ENCODE measurements around the gene PLSCR5. TPM values are rescaled to one million over a fixed set of nuclear protein-coding genes. Genes with fewer than 3 reads are reported as not detected.

The PLSCR5 gene
- total RNA-seq, 1 donor from 2014 or later, result not detected

DNA sequence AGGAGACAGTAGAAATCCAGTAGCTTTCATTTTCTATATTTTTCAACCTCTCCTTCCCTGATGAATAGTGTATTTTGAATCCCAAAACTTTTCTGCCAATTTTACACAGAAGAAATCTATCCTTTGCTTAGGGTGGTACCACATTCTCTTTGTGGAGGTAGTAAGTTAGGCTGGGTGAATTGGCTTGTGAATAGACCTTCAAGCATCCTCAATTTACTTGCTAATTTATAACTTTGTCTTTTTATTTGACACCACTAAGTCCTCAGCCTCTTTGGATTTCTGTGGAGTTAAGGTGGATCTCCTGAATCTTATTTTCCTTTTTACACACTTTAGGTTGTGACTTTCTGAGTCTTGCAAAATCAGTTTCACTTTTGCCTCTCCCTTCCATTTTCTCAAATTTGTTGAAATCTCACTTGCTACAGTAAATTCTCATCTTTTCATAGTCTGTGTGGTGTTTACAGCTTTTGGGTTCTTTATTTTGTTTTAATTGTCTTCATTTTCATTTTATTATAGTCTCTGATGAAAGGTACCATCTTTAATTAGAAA, 55.0 kb downstream of the PLSCR5 start:
- DNase-seq (ENCODE audit: extremely low spot score in 2 of 2), result no peak
- no peaks in the 10 kb centered on the region for H3K27me3 ChIP-seq
- H3K4me1 ChIP-seq, result no peaks in the 10 kb centered on the region
- H3K4me3 ChIP-seq, result peak overlapping the region in 1 of 2 donors; percentile 8
- no peaks in the 10 kb centered on the region for H3K36me3 ChIP-seq
- TF ChIP-seq POLR2A (IDR thresholded peaks at IDR 0.05) (no peak), POLR2AphosphoS5 (IDR thresholded peaks at IDR 0.05; ENCODE audit: insufficient read depth in 1 of 2, low read depth in 1 of 2) (no peak)
- TF ChIP-seq, protein P1, sequence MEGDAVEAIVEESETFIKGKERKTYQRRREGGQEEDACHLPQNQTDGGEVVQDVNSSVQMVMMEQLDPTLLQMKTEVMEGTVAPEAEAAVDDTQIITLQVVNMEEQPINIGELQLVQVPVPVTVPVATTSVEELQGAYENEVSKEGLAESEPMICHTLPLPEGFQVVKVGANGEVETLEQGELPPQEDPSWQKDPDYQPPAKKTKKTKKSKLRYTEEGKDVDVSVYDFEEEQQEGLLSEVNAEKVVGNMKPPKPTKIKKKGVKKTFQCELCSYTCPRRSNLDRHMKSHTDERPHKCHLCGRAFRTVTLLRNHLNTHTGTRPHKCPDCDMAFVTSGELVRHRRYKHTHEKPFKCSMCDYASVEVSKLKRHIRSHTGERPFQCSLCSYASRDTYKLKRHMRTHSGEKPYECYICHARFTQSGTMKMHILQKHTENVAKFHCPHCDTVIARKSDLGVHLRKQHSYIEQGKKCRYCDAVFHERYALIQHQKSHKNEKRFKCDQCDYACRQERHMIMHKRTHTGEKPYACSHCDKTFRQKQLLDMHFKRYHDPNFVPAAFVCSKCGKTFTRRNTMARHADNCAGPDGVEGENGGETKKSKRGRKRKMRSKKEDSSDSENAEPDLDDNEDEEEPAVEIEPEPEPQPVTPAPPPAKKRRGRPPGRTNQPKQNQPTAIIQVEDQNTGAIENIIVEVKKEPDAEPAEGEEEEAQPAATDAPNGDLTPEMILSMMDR (IDR thresholded peaks at IDR 0.05), result no peak
- no peak overlapping the region for H3K27ac ChIP-seq
- no peaks in the 10 kb centered on the region for H3K9me3 ChIP-seq
- intact Hi-C loops (cut with DNase I), result loop anchor here (10.0 kb wide), 1 partner anchor 215 kb away; no protein-coding TSS in a partner anchor

DNA sequence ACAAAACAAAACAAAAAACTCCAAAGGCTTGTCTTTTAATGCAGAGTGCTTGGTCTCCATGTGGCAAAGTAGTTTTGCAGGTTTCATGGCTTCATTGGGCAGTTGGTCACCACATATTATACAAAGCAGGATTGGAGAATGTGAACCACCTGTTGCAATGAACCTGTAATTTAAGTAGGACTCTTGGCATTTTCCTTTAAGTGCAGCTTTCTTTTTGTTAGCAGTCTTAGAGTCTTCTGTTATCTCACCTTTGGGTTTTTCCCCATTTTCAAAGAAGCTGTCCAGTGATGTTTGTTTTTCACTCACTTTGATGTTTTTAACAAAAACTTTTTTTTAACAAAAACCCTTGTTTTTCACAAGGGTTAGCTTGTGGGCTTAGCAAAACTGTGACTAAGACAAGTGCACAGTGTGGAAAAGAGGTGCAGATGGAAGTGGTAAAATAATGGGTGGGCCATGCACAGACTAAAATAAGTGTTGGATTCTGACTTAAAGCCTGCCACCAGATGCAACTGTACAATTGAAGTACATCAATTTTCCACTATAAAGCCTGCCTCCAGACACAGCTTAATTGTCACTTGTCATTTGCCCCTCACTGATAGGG, 57.8 kb downstream of the PLSCR5 start:
- intact Hi-C loops (cut with DNase I), result loop anchor here (10.0 kb wide), 2 partner anchors 73 to 413 kb away; no protein-coding TSS in a partner anchor
- H3K27me3 ChIP-seq, result no peaks in the 10 kb centered on the region

GRCh38 chr3:146546366-146546965, 58.7 kb downstream of the PLSCR5 start:
- no peaks in the 10 kb centered on the region for H3K27me3 ChIP-seq
- no peak overlapping the region for H3K4me3 ChIP-seq
- H3K4me1 ChIP-seq, result peaks cover 16% of the 10 kb centered on the region
- no peaks in the 10 kb centered on the region for H3K36me3 ChIP-seq
- H3K9me3 ChIP-seq, result no peaks in the 10 kb centered on the region
- intact Hi-C loops (cut with DNase I), result loop anchor here (10.0 kb wide), 2 partner anchors 72 to 412 kb away; no protein-coding TSS in a partner anchor
- DNase-seq (ENCODE audit: extremely low spot score in 2 of 2), result no peak
- TF ChIP-seq POLR2A (IDR thresholded peaks at IDR 0.05), result no peak
- no peak overlapping the region for H3K27ac ChIP-seq

More for the DNA sequence above, 57.8 kb downstream of the PLSCR5 start:
- H3K4me1 ChIP-seq, result peaks cover 7% of the 10 kb centered on the region
- no peaks in the 10 kb centered on the region for H3K36me3 ChIP-seq
- H3K4me3 ChIP-seq, result no peak overlapping the region
- H3K27ac ChIP-seq, result no peak overlapping the region
- no peaks in the 10 kb centered on the region for H3K9me3 ChIP-seq
- TF ChIP-seq, protein P1 (IDR thresholded peaks at IDR 0.05), result no peak
- TF ChIP-seq POLR2AphosphoS5 (IDR thresholded peaks at IDR 0.05; ENCODE audit: insufficient read depth in 1 of 2, low read depth in 1 of 2) (no peak), POLR2A (IDR thresholded peaks at IDR 0.05) (no peak)
- DNase-seq (ENCODE audit: extremely low spot score in 2 of 2), result no peak

DNA sequence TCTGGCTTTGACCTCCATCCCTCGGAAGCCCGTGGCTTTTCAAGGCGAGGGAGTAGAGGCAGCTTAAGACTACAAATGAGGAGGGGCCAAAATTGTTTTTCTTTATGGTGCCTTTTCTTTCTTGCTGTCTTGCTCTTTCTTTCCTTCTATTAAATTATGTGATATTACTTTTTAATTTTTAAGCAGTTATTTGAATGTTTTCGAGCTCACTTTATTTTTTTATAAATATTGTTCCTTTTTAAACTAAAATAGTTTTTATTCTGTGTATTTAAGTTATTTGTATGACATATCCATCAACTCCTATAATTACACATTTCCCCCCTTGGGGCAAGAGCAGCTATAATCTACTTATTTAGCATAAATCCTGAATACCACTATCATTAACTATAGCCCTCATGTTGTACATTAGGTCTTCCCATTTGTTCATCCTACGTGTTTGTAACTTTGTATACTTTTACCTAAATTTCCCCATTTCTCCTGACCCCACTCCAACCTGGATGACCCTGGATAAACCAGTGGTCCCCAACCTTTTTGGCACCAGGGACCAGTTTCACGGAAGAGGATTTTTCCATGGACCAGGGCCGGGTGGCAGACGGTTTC, 60.1 kb downstream of the PLSCR5 start:
- no peaks in the 10 kb centered on the region for H3K9me3 ChIP-seq
- TF ChIP-seq POLR2A (IDR thresholded peaks at IDR 0.05), result no peak
- TF ChIP-seq, protein P1 (IDR thresholded peaks at IDR 0.05), result no peak
- TF ChIP-seq POLR2AphosphoS5 (IDR thresholded peaks at IDR 0.05; ENCODE audit: insufficient read depth in 1 of 2, low read depth in 1 of 2), result no peak
- H3K4me1 ChIP-seq, result peaks cover 17% of the 10 kb centered on the region
- H3K4me3 ChIP-seq, result peak overlapping the region; percentile 68 to 95
- H3K27me3 ChIP-seq, result no peaks in the 10 kb centered on the region
- peak overlapping the region; percentile 97 for H3K27ac ChIP-seq
- no peaks in the 10 kb centered on the region for H3K36me3 ChIP-seq
- DNase-seq (ENCODE audit: extremely low spot score in 2 of 2), result no peak
- intact Hi-C loops (cut with DNase I), result loop anchor here (10.0 kb wide), 2 partner anchors 70 to 410 kb away; no protein-coding TSS in a partner anchor
